Neural progenitor cell (in vitro differentiated cells): ENCODE results near the gene FGD3.

Experiments
- EZH2 ChIP-seq: fragments of 200-600 bp; sonication (generic); IDR thresholded peaks from 2 replicates; pipeline ENCODE4 v1.6.1; 2017; ENCODE audit warnings: antibody characterized with exemption, mild to moderate bottlenecking, moderate library complexity
- EZH2phosphoT487 ChIP-seq: fragments of 200-600 bp; sonication (generic); IDR thresholded peaks from 2 replicates; pipeline ENCODE4 v1.6.1; 2017; ENCODE audit warnings: antibody characterized with exemption
- TF ChIP-seq, protein P1 (sequence below): fragments of 200-600 bp; sonication (generic); IDR thresholded peaks from 2 replicates; pipeline ENCODE4 v1.5.1; 2017; ENCODE audit warnings: antibody characterized with exemption, mild to moderate bottlenecking

DNA sequence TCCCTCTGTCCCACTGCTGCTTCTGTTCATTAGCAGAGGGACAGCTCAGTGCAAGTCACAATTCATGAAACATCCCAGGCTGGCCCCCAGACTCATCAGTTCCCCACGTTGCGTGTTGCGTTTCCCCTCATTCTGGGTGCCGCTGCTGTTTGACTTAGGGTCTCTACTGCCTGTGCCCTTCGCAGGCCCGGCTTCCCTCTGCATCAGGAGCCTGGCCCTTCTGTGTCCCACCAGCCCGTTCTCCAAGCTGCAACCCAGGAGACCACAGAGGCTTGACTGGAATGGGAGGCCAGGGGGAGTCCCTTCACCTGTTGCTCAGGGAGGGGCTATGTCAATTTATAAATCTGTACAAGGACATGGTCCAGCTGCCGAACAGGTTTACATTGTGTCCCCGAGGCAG is 57.2 kb downstream of the FGD3 start:
- TF ChIP-seq, protein P1, sequence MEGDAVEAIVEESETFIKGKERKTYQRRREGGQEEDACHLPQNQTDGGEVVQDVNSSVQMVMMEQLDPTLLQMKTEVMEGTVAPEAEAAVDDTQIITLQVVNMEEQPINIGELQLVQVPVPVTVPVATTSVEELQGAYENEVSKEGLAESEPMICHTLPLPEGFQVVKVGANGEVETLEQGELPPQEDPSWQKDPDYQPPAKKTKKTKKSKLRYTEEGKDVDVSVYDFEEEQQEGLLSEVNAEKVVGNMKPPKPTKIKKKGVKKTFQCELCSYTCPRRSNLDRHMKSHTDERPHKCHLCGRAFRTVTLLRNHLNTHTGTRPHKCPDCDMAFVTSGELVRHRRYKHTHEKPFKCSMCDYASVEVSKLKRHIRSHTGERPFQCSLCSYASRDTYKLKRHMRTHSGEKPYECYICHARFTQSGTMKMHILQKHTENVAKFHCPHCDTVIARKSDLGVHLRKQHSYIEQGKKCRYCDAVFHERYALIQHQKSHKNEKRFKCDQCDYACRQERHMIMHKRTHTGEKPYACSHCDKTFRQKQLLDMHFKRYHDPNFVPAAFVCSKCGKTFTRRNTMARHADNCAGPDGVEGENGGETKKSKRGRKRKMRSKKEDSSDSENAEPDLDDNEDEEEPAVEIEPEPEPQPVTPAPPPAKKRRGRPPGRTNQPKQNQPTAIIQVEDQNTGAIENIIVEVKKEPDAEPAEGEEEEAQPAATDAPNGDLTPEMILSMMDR, result no peak
- TF ChIP-seq EZH2 (no peak), EZH2phosphoT487 (no peak)
